Tibial artery (tissue), 4 donors: Measurements from ENCODE around the gene CCDC40.

ENCODE experiments used
- DNase-seq, 2 donors: peaks; one replicate each; pipeline ENCODE4 v3.0.0-alpha.2; 2019
- H3K27ac ChIP-seq, 2 donors: fragments of 200-600 bp; sonication (generic) in 1 of 2; 1 replicate in 1 of 2; 2 replicates in 1 of 2; pipeline ENCODE4 v1.5.1; 2018 to 2019; ENCODE audit warnings: mild to moderate bottlenecking in 1 of 2
- H3K27me3 ChIP-seq, 2 donors: fragments of 200-600 bp; sonication (generic) in 1 of 2; one replicate each; pipeline versions ENCODE4 v1.5.1 to v1.6.0; 2016 to 2019
- H3K36me3 ChIP-seq, 3 donors: fragments of 200-600 bp; sonication (generic) in 2 of 3; one replicate each; pipeline ENCODE4 v1.5.1; 2016 to 2019; ENCODE audit warnings: mild to moderate bottlenecking in 2 of 3
- H3K4me1 ChIP-seq, 4 donors: fragments of 200-600 bp; sonication (generic) in 2 of 4; 1 replicate in 3 of 4; 2 replicates in 1 of 4; pipeline ENCODE4 v1.5.1; 2016 to 2019
- H3K4me3 ChIP-seq, 2 donors: fragments of 200-600 bp; sonication (generic) in 1 of 2; 1 replicate in 1 of 2; 2 replicates in 1 of 2; pipeline ENCODE4 v1.5.1; 2018 to 2019; ENCODE audit warnings: mild to moderate bottlenecking in 2 of 2
- H3K9me3 ChIP-seq, 3 donors: fragments of 200-600 bp; sonication (generic) in 1 of 3; one replicate each; pipeline ENCODE4 v1.5.1; 2016 to 2019
- intact Hi-C: fragments of 100-400 bp; cut with DNase I; formaldehyde crosslinking; loops from one replicate; pipeline ENCODE4 v1.15.0; 2023; ENCODE audit warnings: low total_unique reads
- TF ChIP-seq, protein P1 (sequence below), 2 experiments: fragments of 200-600 bp in 1 of 2; fragments of 450-650 bp in 1 of 2; IDR thresholded peaks; one replicate each; pipeline ENCODE4 v1.5.1; 2017 to 2019; ENCODE audit warnings: antibody characterized with exemption in 2 of 2, mild to moderate bottlenecking in 1 of 2, moderate library complexity in 1 of 2

Gene CCDC40

GRCh38 chr17:80070375-80071115, 34.1 kb downstream of the CCDC40 start:
- no peaks in the 10 kb centered on the region for H3K36me3 ChIP-seq
- no peaks in the 10 kb centered on the region for H3K9me3 ChIP-seq
- H3K4me3 ChIP-seq: peak overlapping the region; percentile 43 to 50
- intact Hi-C loops: no loop called here
- H3K27ac ChIP-seq: peak overlapping the region; percentile 77 to 82
- DNase-seq: no peak
- H3K4me1 ChIP-seq: peaks cover 0 to 20% (median 9%) of the 10 kb centered on the region in 4 donors
- no peaks in the 10 kb centered on the region for H3K27me3 ChIP-seq
- TF ChIP-seq, protein P1, sequence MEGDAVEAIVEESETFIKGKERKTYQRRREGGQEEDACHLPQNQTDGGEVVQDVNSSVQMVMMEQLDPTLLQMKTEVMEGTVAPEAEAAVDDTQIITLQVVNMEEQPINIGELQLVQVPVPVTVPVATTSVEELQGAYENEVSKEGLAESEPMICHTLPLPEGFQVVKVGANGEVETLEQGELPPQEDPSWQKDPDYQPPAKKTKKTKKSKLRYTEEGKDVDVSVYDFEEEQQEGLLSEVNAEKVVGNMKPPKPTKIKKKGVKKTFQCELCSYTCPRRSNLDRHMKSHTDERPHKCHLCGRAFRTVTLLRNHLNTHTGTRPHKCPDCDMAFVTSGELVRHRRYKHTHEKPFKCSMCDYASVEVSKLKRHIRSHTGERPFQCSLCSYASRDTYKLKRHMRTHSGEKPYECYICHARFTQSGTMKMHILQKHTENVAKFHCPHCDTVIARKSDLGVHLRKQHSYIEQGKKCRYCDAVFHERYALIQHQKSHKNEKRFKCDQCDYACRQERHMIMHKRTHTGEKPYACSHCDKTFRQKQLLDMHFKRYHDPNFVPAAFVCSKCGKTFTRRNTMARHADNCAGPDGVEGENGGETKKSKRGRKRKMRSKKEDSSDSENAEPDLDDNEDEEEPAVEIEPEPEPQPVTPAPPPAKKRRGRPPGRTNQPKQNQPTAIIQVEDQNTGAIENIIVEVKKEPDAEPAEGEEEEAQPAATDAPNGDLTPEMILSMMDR (IDR thresholded peaks at IDR 0.05): no peak

DNA sequence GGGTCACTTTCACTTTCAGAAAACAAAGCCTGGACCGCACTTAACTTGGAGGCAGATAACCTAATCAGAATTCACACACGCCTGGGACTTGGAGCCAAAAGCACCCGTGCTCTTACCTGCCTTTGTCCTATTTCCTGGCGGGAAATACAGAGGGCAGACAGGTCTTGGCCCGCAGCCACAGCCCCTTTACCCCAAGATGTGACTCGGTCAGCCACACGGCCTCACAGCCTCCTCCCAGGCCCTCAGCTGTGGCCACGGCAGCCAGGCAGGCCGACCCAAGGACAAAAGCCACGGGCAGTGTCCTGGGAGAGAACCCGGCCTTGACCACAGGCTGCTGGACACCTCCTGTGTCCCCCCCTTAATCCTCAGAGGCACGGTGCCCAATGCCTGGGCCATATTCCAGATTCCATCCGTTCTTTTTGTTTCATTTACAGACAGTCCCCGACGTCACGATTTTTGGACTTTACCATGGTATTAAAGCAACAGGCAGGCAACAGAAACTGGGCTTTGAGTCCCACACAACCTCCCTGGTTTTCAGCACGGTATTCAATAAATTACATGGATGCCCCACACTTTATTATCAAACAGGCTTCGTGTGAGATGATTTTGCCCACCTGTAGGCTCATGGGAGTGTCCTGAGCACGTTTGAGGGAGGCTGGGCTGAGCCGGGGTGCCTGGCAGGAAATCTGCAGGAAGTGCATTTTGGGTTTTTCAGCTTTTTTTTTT, 34.8 kb downstream of the CCDC40 start:
- H3K4me3 ChIP-seq: peak overlapping the region; percentile 43 to 50
- no peaks in the 10 kb centered on the region for H3K27me3 ChIP-seq
- H3K27ac ChIP-seq: peak overlapping the region; percentile 77 to 82
- DNase-seq: peak; percentile 52 to 87
- H3K9me3 ChIP-seq: no peaks in the 10 kb centered on the region
- H3K4me1 ChIP-seq: peaks cover 0 to 20% (median 9%) of the 10 kb centered on the region in 4 donors
- no peaks in the 10 kb centered on the region for H3K36me3 ChIP-seq
- TF ChIP-seq, protein P1 (IDR thresholded peaks at IDR 0.05): no peak
- intact Hi-C loops: no loop called here

DNA sequence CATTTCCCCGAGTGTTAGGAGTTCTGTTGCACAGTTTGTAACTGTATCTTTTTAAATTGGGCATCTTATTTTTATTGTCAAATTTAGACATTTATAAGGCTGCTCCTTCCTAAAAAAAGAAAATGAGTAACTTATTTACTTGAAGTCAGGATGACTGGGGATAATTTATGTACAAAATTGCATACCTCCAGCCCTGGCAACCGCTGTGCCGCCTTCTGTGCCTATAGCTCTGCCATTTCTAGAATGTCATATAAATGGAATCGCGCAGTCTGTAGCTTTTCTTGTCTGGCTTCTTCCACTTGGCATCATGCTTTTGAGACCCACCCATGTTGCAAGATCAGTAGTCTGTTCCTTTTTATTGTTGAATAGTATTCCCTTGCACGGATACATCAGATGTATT, 36.0 kb downstream of the CCDC40 start:
- no peaks in the 10 kb centered on the region for H3K9me3 ChIP-seq
- no peak for DNase-seq
- H3K27ac ChIP-seq: no peak overlapping the region
- TF ChIP-seq, protein P1 (IDR thresholded peaks at IDR 0.05): no peak
- H3K36me3 ChIP-seq: no peaks in the 10 kb centered on the region
- H3K4me1 ChIP-seq: peaks cover 0 to 20% (median 9%) of the 10 kb centered on the region in 4 donors
- H3K27me3 ChIP-seq: no peaks in the 10 kb centered on the region
- intact Hi-C loops: no loop called here
- no peak overlapping the region for H3K4me3 ChIP-seq

DNA sequence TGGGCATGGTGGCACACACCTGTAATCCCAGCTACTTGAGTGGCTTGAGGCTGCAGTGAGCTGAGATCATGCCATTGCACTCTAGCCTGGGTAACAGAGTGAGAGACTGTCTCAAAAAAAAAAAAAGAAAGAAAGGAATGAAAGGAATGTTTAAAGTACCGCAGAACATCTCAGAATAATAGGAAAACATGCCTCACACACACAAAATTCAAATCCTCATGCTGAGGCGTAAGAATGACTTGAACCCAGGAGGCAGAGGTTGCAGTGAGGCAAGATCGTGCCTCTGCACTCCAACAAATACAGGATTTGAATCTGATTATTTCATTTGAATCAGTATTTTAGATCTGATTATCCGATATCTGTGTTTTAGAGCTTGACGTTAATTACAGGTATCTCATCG, 43.6 kb downstream of the CCDC40 start:
- TF ChIP-seq, protein P1 (IDR thresholded peaks at IDR 0.05): no peak
- intact Hi-C loops: no loop called here
- H3K27ac ChIP-seq: no peak overlapping the region
- no peaks in the 10 kb centered on the region for H3K9me3 ChIP-seq
- no peaks in the 10 kb centered on the region for H3K27me3 ChIP-seq
- H3K36me3 ChIP-seq: peaks cover 0 to 5% (median 0%) of the 10 kb centered on the region in 3 donors
- H3K4me3 ChIP-seq: no peak overlapping the region
- DNase-seq: no peak
- H3K4me1 ChIP-seq: peaks cover 0 to 9% (median 7%) of the 10 kb centered on the region in 4 donors

DNA sequence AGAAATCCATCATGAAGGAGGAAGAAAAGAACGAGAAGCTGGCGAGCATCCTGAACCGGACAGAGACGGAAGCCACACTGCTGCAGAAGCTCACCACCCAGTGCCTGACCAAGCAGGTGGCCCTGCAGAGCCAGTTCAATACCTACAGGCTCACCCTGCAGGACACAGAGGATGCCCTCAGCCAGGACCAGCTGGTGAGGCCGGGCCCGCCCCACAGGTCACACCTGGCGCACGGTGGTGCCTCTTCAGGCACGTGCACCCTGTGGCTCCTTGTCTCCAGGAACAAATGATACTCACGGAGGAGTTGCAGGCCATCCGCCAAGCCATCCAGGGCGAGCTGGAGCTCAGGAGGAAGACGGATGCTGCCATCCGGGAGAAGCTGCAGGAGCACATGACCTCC, 45.2 kb downstream of the CCDC40 start:
- Histone ChIP-seq H3K36me3 (peaks cover 0 to 5% (median 0%) of the 10 kb centered on the region in 3 donors), H3K27ac (no peak overlapping the region), H3K4me1 (peaks cover 0 to 9% (median 7%) of the 10 kb centered on the region in 4 donors), H3K27me3 (no peaks in the 10 kb centered on the region), H3K9me3 (no peaks in the 10 kb centered on the region), H3K4me3 (no peak overlapping the region)
- TF ChIP-seq, protein P1 (IDR thresholded peaks at IDR 0.05): no peak
- DNase-seq: no peak
- intact Hi-C loops: no loop called here
